DND-41 (cell line): ENCODE results near the gene STK4.

Experiments used
- ATAC-seq: fragments of 200-7000 bp; cut with Tn5 transposase; 3 replicates; pipeline ENCODE4 v1.9.1; 2021; ENCODE audit warnings: low read depth; ENCODE audit not compliant: insufficient read depth
- DNase-seq: peaks from one replicate; pipeline ENCODE4 v3.0.0-alpha.2; 2020
- H2AFZ ChIP-seq: 2 replicates; pipeline ENCODE4 v1.6.0; 2012; ENCODE audit warnings: low read depth, low read length
- H3K27ac ChIP-seq: 2 replicates; pipeline ENCODE4 v1.5.1; 2012; ENCODE audit warnings: low read length, inconsistent platforms
- H3K27me3 ChIP-seq: fragments of 200-600 bp; sonication (generic); 2 replicates; pipeline ENCODE4 v1.6.0; 2012; ENCODE audit warnings: low read length, mild to moderate bottlenecking, inconsistent platforms; ENCODE audit not compliant: insufficient read depth, poor library complexity
- H3K36me3 ChIP-seq: 2 replicates; pipeline ENCODE4 v1.5.1; 2012; ENCODE audit warnings: low read length, inconsistent platforms; ENCODE audit not compliant: insufficient read depth
- H3K4me1 ChIP-seq: 2 replicates; pipeline ENCODE4 v1.5.1; 2012; ENCODE audit warnings: mild to moderate bottlenecking, low read length; ENCODE audit not compliant: insufficient read depth
- H3K4me2 ChIP-seq: 2 replicates; pipeline ENCODE4 v1.6.0; 2012; ENCODE audit warnings: mild to moderate bottlenecking, moderate library complexity, low read length, inconsistent platforms; ENCODE audit not compliant: insufficient read depth
- H3K4me3 ChIP-seq, 2 experiments: fragments of 200-600 bp in 1 of 2; shearing (Covaris generic) in 1 of 2; 2 replicates each; pipeline ENCODE4 v1.5.1; 2012 to 2016; ENCODE audit warnings: inconsistent platforms in 2 of 2, low read length in 2 of 2, mild to moderate bottlenecking in 2 of 2, low read depth in 1 of 2, moderate library complexity in 1 of 2
- H3K79me2 ChIP-seq: 2 replicates; pipeline ENCODE4 v1.6.0; 2012; ENCODE audit warnings: low read length, inconsistent platforms; ENCODE audit not compliant: insufficient read depth
- H3K9ac ChIP-seq: 2 replicates; pipeline ENCODE4 v1.6.0; 2012; ENCODE audit warnings: low read depth, mild to moderate bottlenecking, inconsistent platforms, low read length, moderate library complexity
- H3K9me3 ChIP-seq: 2 replicates; pipeline ENCODE4 v1.5.1; 2012; ENCODE audit warnings: low read length, moderate library complexity, mild to moderate bottlenecking, inconsistent platforms; ENCODE audit not compliant: insufficient read depth, severe bottlenecking
- H4K20me1 ChIP-seq: 2 replicates; pipeline ENCODE4 v1.6.0; 2012; ENCODE audit warnings: low read length; ENCODE audit not compliant: insufficient read depth
- EZH2 ChIP-seq: IDR thresholded peaks from 3 replicates; pipeline ENCODE4 v1.6.1; 2012; ENCODE audit warnings: borderline replicate concordance, low read depth, mild to moderate bottlenecking, moderate library complexity, low read length, inconsistent platforms; ENCODE audit not compliant: severe bottlenecking
- TF ChIP-seq, protein P1 (sequence below): IDR thresholded peaks from 2 replicates; pipeline ENCODE4 v1.5.1; 2012; ENCODE audit warnings: borderline replicate concordance, low read length, moderate library complexity, mild to moderate bottlenecking; ENCODE audit not compliant: poor library complexity, severe bottlenecking; ENCODE audit errors: extremely low read depth

The STK4 gene

DNA sequence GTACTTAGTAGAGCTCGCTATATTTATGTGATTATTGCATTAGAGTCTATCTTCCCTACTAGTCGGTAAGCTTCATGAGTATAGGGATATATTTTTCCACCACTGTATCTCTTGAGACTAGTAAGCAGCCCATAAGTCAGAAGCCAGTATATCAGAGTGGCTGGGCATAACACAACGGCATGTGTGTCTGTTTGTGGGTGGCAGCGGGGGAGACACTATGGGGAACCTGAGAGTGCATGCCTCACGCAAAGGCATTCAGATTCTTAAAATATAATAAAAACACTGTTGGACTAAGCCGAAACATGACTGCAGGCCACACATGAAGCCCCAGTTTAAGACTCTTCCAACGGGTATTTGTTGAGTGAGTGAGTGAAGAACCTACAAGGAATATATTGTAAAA, 126.6 kb downstream of the STK4 start:
- no peak for TF ChIP-seq EZH2
- TF ChIP-seq, protein P1, sequence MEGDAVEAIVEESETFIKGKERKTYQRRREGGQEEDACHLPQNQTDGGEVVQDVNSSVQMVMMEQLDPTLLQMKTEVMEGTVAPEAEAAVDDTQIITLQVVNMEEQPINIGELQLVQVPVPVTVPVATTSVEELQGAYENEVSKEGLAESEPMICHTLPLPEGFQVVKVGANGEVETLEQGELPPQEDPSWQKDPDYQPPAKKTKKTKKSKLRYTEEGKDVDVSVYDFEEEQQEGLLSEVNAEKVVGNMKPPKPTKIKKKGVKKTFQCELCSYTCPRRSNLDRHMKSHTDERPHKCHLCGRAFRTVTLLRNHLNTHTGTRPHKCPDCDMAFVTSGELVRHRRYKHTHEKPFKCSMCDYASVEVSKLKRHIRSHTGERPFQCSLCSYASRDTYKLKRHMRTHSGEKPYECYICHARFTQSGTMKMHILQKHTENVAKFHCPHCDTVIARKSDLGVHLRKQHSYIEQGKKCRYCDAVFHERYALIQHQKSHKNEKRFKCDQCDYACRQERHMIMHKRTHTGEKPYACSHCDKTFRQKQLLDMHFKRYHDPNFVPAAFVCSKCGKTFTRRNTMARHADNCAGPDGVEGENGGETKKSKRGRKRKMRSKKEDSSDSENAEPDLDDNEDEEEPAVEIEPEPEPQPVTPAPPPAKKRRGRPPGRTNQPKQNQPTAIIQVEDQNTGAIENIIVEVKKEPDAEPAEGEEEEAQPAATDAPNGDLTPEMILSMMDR, result no peak
- no peak overlapping the region for H3K27ac ChIP-seq

DNA sequence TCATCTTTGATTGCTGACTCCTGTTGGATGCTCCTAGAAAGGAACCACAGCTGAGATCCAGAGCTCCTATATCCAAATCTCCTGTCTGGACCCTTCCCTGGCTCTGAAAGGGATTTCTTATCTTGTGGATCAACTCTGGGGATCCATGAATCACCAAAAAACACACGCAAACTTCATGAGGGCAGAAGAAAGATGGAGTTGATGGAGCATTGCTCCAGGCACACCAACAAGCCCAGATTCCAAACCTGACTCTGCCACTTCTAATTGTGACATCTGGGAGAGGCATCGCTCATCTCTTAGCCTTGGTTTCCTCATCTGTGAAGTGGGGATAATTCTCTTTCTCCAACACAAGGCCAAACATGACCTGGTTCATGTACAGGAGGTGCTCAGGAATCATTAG, 127.9 kb downstream of the STK4 start:
- ATAC-seq (no peak), DNase-seq (no peak)
- H3K27ac ChIP-seq, result no peak overlapping the region
- no peak overlapping the region for H3K9ac ChIP-seq
- H3K4me1 ChIP-seq, result no peaks in the 10 kb centered on the region
- H3K27me3 ChIP-seq, result no peaks in the 10 kb centered on the region
- H3K4me3 ChIP-seq, result no peak overlapping the region
- H3K9me3 ChIP-seq, result no peaks in the 10 kb centered on the region
- no peak overlapping the region for H3K4me2 ChIP-seq
- no peak for TF ChIP-seq EZH2
- TF ChIP-seq, protein P1, result no peak
- no peaks in the 10 kb centered on the region for H3K36me3 ChIP-seq
- H4K20me1 ChIP-seq, result no peaks in the 10 kb centered on the region
- no peak overlapping the region for H2AFZ ChIP-seq
- H3K79me2 ChIP-seq, result no peaks in the 10 kb centered on the region

More for the DNA sequence above, 126.6 kb downstream of the STK4 start:
- no peak overlapping the region for H3K9ac ChIP-seq
- H4K20me1 ChIP-seq, result no peaks in the 10 kb centered on the region
- H2AFZ ChIP-seq, result no peak overlapping the region
- no peak for ATAC-seq
- no peak for DNase-seq
- H3K4me1 ChIP-seq, result no peaks in the 10 kb centered on the region
- no peaks in the 10 kb centered on the region for H3K36me3 ChIP-seq
- H3K4me3 ChIP-seq, result no peak overlapping the region
- H3K4me2 ChIP-seq, result no peak overlapping the region
- no peaks in the 10 kb centered on the region for H3K79me2 ChIP-seq
- no peaks in the 10 kb centered on the region for H3K27me3 ChIP-seq
- no peaks in the 10 kb centered on the region for H3K9me3 ChIP-seq

DNA sequence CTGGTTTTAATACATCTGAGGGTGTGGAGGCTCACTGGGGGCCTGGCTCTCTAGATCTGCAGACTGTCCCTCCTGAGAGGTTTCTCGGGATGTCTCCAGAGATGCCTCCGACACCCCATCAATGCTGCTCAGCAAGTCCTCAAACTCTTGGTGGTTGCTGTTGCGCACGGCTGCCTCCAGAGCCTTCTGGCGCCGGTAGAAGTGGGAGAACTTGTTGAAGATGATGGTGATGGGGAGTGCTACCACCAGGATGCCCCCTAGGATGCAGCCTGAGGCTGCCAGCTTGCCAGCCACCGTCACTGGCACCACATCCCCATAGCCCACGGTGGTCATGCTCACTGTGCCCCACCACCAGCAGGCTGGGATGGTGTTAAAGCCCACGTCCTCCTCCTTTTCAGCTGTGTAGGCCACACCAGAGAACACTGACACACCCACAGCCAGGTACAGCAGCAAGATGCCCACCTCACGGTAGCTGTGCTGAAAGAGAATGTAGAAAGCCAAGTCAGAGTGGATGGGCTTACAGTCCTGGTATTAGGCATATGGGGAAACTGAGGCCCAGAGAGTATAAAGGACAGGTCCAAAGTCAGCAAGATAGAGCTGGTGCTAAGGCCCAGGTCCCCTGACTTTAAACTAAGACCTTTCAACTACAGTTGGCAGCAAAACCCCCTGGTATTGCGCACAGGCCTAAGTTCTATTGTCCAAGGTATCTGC, 128.7 kb downstream of the STK4 start:
- Histone ChIP-seq H3K4me3 (no peak overlapping the region), H3K36me3 (no peaks in the 10 kb centered on the region), H3K27me3 (no peaks in the 10 kb centered on the region), H3K4me2 (no peak overlapping the region), H3K9ac (no peak overlapping the region), H3K9me3 (no peaks in the 10 kb centered on the region), H2AFZ (0 out of 2 replicates have a peak overlapping the region, but pooled peaks have one; percentile 37), H4K20me1 (no peaks in the 10 kb centered on the region), H3K79me2 (no peaks in the 10 kb centered on the region), H3K27ac (no peak overlapping the region), H3K4me1 (no peaks in the 10 kb centered on the region)
- no peak for DNase-seq
- TF ChIP-seq, protein P1, result no peak
- no peak for TF ChIP-seq EZH2
- 0 out of 3 replicates have a peak, but pooled peaks have one; percentile 8 for ATAC-seq
